ENCODE measurements around the gene PCSK1. TPM values are rescaled to one million over a fixed set of nuclear protein-coding genes. Genes with fewer than 3 reads are reported as not detected.

Gene PCSK1
- polyA plus RNA-seq, 1 of the 3 experiments (the other 2 are of a cell fraction): 0.08 TPM

- peak overlapping the region in 1 of 2 experiments; percentile 26; a peak in 1 of 4 replicates for H3K4me3 ChIP-seq (ENCODE audit: low read depth in 2 of 2, low read length in 1 of 2)
- H3K79me2 ChIP-seq (ENCODE audit: insufficient read depth): no peaks in the 10 kb centered on the region
- no peak overlapping the region for H3K9ac ChIP-seq
- H3F3A ChIP-seq (replicated peaks; ENCODE audit: insufficient read depth): no peaks in the 10 kb centered on the region
- H3K9me3 ChIP-seq: no peaks in the 10 kb centered on the region
- TF ChIP-seq GABPA (IDR thresholded peaks at IDR 0.05; ENCODE audit: low read depth) (no peak), FOSL2 (IDR thresholded peaks at IDR 0.05; ENCODE audit: borderline replicate concordance, low read depth) (no peak), NRF1 (IDR thresholded peaks at IDR 0.05; ENCODE audit: low read depth, low read length) (no peak)
- no peak overlapping the region for H2AFZ ChIP-seq (ENCODE audit: low read depth)
- WGBS (ENCODE audit: low lambda C conversion rate): 16% methylated on average over 32 of the region's 41 CpGs
- peak overlapping the region; percentile 30; the same call in 1 of the 2 replicates for H3K4me2 ChIP-seq
- H3K36me3 ChIP-seq (replicated peaks in 1 of 2; ENCODE audit: control insufficient read depth in 1 of 2, insufficient read depth in 2 of 2, low read length in 1 of 2): no peaks in the 10 kb centered on the region
- peaks cover 28% of the 10 kb centered on the region for H3K27me3 ChIP-seq (ENCODE audit: insufficient read depth)
- peaks cover 0 to 6% of the 10 kb centered on the region in 2 experiments; a peak in 1 of 4 replicates for H3K4me1 ChIP-seq (ENCODE audit: control insufficient read depth in 1 of 2, insufficient read depth in 2 of 2, low read depth in 1 of 2, low read length in 1 of 2)
- no peaks in the 10 kb centered on the region for H3K9me2 ChIP-seq
- ChIA-PET CTCF (interaction anchor here (0.7 to 1.7 kb wide), 7 partner anchors 9 to 182 kb away, joined by 3 to 4 read pairs (median 3); no protein-coding TSS in a partner anchor), POLR2A (no interaction called here)
- H4K20me1 ChIP-seq (ENCODE audit: insufficient read depth): no peaks in the 10 kb centered on the region
- peak; percentile 39 for DNase-seq
- no peak overlapping the region for H3K27ac ChIP-seq (ENCODE audit: low read depth in 2 of 2, low read length in 1 of 2)
Observed at GRCh38 chr5:96432216-96433065, 607 bp downstream of the PCSK1 start.

GRCh38 chr5:96431376-96432187 is 1.5 kb downstream of the PCSK1 start:
- DNase-seq: no peak
- Histone ChIP-seq H2AFZ (ENCODE audit: low read depth) (no peak overlapping the region), H3K9me2 (no peaks in the 10 kb centered on the region), H3K9ac (no peak overlapping the region), H3K36me3 (replicated peaks in 1 of 2; ENCODE audit: control insufficient read depth in 1 of 2, insufficient read depth in 2 of 2, low read length in 1 of 2) (no peaks in the 10 kb centered on the region), H3K27ac (ENCODE audit: low read depth in 2 of 2, low read length in 1 of 2) (no peak overlapping the region), H3F3A (replicated peaks; ENCODE audit: insufficient read depth) (no peaks in the 10 kb centered on the region), H3K79me2 (ENCODE audit: insufficient read depth) (no peaks in the 10 kb centered on the region), H3K9me3 (no peaks in the 10 kb centered on the region), H4K20me1 (ENCODE audit: insufficient read depth) (no peaks in the 10 kb centered on the region), H3K27me3 (ENCODE audit: insufficient read depth) (peaks cover 28% of the 10 kb centered on the region), H3K4me3 (ENCODE audit: low read depth in 2 of 2, low read length in 1 of 2) (no peak overlapping the region), H3K4me1 (ENCODE audit: control insufficient read depth in 1 of 2, insufficient read depth in 2 of 2, low read depth in 1 of 2, low read length in 1 of 2) (peaks cover 0 to 6% of the 10 kb centered on the region in 2 experiments; a peak in 1 of 4 replicates), H3K4me2 (no peak overlapping the region)
- ChIA-PET POLR2A (no interaction called here), CTCF (interaction anchor here (0.7 to 1.7 kb wide), 6 partner anchors 9 to 170 kb away, joined by 3 to 4 read pairs (median 3); no protein-coding TSS in a partner anchor)
- WGBS (ENCODE audit: low lambda C conversion rate): 47% methylated on average over 29 of the region's 29 CpGs
- TF ChIP-seq POLR2AphosphoS5 (IDR thresholded peaks at IDR 0.05; ENCODE audit: low read depth, low read length): no peak
- TF ChIP-seq RAD21 (IDR thresholded peaks at IDR 0.05; ENCODE audit: low read length): no peak
- no peak for TF ChIP-seq TAF1 (IDR thresholded peaks at IDR 0.05; ENCODE audit: borderline replicate concordance, low read depth, low read length)
- no peak for TF ChIP-seq CTCF (IDR thresholded peaks at IDR 0.05)
- no peak for TF ChIP-seq RXRA (IDR thresholded peaks at IDR 0.05; ENCODE audit: borderline replicate concordance, low read depth)
- TF ChIP-seq USF1 (IDR thresholded peaks at IDR 0.05; ENCODE audit: borderline replicate concordance, low read depth): no peak
- no peak for TF ChIP-seq ELF1 (IDR thresholded peaks at IDR 0.05)
- no peak for TF ChIP-seq IRF3 (IDR thresholded peaks at IDR 0.05; ENCODE audit: low read depth, low read length)
- TF ChIP-seq USF2 (IDR thresholded peaks at IDR 0.05; ENCODE audit: borderline replicate concordance, low read depth, low read length): no peak
- TF ChIP-seq MAX (IDR thresholded peaks at IDR 0.05; ENCODE audit: low read depth): no peak
- TF ChIP-seq TEAD4 (IDR thresholded peaks at IDR 0.05; ENCODE audit: borderline replicate concordance, insufficient read depth): no peak
- TF ChIP-seq RFX5 (IDR thresholded peaks at IDR 0.05; ENCODE audit: low read length): no peak
